ENCODE data around the gene IQSEC1. TPM values are rescaled to one million over a fixed set of nuclear protein-coding genes. Genes with fewer than 3 reads are reported as not detected.

The IQSEC1 gene
- total RNA-seq, 1 donor, result 22.1 TPM

- Histone ChIP-seq H3K27ac (ENCODE audit: low read depth, low read length) (no peak overlapping the region), H3K4me1 (ENCODE audit: insufficient read depth, low read length) (no peaks in the 10 kb centered on the region), H3K4me2 (ENCODE audit: insufficient read depth, low read length) (no peak overlapping the region), H4K20me1 (ENCODE audit: insufficient read depth, low read length) (peaks cover 22% of the 10 kb centered on the region), H3K4me3 (ENCODE audit: insufficient read depth, low read length) (no peak overlapping the region), H3K9me3 (ENCODE audit: low read depth, low read length) (no peaks in the 10 kb centered on the region), H3K27me3 (ENCODE audit: insufficient read depth, low read length) (peaks cover 2% of the 10 kb centered on the region), H3K79me2 (ENCODE audit: insufficient read depth, low read length) (no peaks in the 10 kb centered on the region), H2AFZ (ENCODE audit: low read length) (no peak overlapping the region), H3K36me3 (ENCODE audit: insufficient read depth, low read length) (no peaks in the 10 kb centered on the region)
- no peak for TF ChIP-seq CTCF (IDR thresholded peaks at IDR 0.05; ENCODE audit: extremely low read depth, low read depth, low read length)
- DNase-seq (ENCODE audit: insufficient read length, low spot score, missing footprints), result no peak
Observed at GRCh38 chr3:12975748-12976522, 97.3 kb downstream of the IQSEC1 start.

GRCh38 chr3:12974819-12975218 lies 98.4 kb downstream of the IQSEC1 start:
- no peaks in the 10 kb centered on the region for H3K9me3 ChIP-seq (ENCODE audit: low read depth, low read length)
- DNase-seq (ENCODE audit: insufficient read length, low spot score, missing footprints), result no peak
- no peak overlapping the region for H3K27ac ChIP-seq (ENCODE audit: low read depth, low read length)
- no peak overlapping the region for H3K4me3 ChIP-seq (ENCODE audit: insufficient read depth, low read length)
- no peak for TF ChIP-seq CTCF (IDR thresholded peaks at IDR 0.05; ENCODE audit: extremely low read depth, low read depth, low read length)
- no peaks in the 10 kb centered on the region for H3K4me1 ChIP-seq (ENCODE audit: insufficient read depth, low read length)
- H2AFZ ChIP-seq (ENCODE audit: low read length), result no peak overlapping the region
- peaks cover 14% of the 10 kb centered on the region for H4K20me1 ChIP-seq (ENCODE audit: insufficient read depth, low read length)
- H3K79me2 ChIP-seq (ENCODE audit: insufficient read depth, low read length), result no peaks in the 10 kb centered on the region
- no peak overlapping the region for H3K4me2 ChIP-seq (ENCODE audit: insufficient read depth, low read length)
- peaks cover 2% of the 10 kb centered on the region for H3K27me3 ChIP-seq (ENCODE audit: insufficient read depth, low read length)
- H3K36me3 ChIP-seq (ENCODE audit: insufficient read depth, low read length), result no peaks in the 10 kb centered on the region

GRCh38 chr3:12974334-12974733 lies 98.9 kb downstream of the IQSEC1 start:
- no peak for DNase-seq (ENCODE audit: insufficient read length, low spot score, missing footprints)
- H2AFZ ChIP-seq (ENCODE audit: low read length), result no peak overlapping the region
- no peak overlapping the region for H3K4me2 ChIP-seq (ENCODE audit: insufficient read depth, low read length)
- H3K36me3 ChIP-seq (ENCODE audit: insufficient read depth, low read length), result no peaks in the 10 kb centered on the region
- peaks cover 2% of the 10 kb centered on the region for H3K27me3 ChIP-seq (ENCODE audit: insufficient read depth, low read length)
- no peaks in the 10 kb centered on the region for H3K79me2 ChIP-seq (ENCODE audit: insufficient read depth, low read length)
- H3K4me3 ChIP-seq (ENCODE audit: insufficient read depth, low read length), result no peak overlapping the region
- H3K9me3 ChIP-seq (ENCODE audit: low read depth, low read length), result no peaks in the 10 kb centered on the region
- TF ChIP-seq CTCF (IDR thresholded peaks at IDR 0.05; ENCODE audit: extremely low read depth, low read depth, low read length), result no peak
- no peaks in the 10 kb centered on the region for H3K4me1 ChIP-seq (ENCODE audit: insufficient read depth, low read length)
- peaks cover 17% of the 10 kb centered on the region for H4K20me1 ChIP-seq (ENCODE audit: insufficient read depth, low read length)
- no peak overlapping the region for H3K27ac ChIP-seq (ENCODE audit: low read depth, low read length)

- Histone ChIP-seq H3K4me2 (ENCODE audit: insufficient read depth, low read length) (no peak overlapping the region), H3K79me2 (ENCODE audit: insufficient read depth, low read length) (no peaks in the 10 kb centered on the region), H3K4me3 (ENCODE audit: insufficient read depth, low read length) (no peak overlapping the region), H3K9me3 (ENCODE audit: low read depth, low read length) (no peaks in the 10 kb centered on the region), H3K27ac (ENCODE audit: low read depth, low read length) (no peak overlapping the region), H4K20me1 (ENCODE audit: insufficient read depth, low read length) (peaks cover 17% of the 10 kb centered on the region), H3K27me3 (ENCODE audit: insufficient read depth, low read length) (peaks cover 2% of the 10 kb centered on the region), H3K4me1 (ENCODE audit: insufficient read depth, low read length) (no peaks in the 10 kb centered on the region), H3K36me3 (ENCODE audit: insufficient read depth, low read length) (no peaks in the 10 kb centered on the region), H2AFZ (ENCODE audit: low read length) (no peak overlapping the region)
- TF ChIP-seq CTCF (IDR thresholded peaks at IDR 0.05; ENCODE audit: extremely low read depth, low read depth, low read length), result no peak
- no peak for DNase-seq (ENCODE audit: insufficient read length, low spot score, missing footprints)
Observed at GRCh38 chr3:12973827-12974226, 99.4 kb downstream of the IQSEC1 start.
